ENCODE data around the gene BOLA3.

DNA sequence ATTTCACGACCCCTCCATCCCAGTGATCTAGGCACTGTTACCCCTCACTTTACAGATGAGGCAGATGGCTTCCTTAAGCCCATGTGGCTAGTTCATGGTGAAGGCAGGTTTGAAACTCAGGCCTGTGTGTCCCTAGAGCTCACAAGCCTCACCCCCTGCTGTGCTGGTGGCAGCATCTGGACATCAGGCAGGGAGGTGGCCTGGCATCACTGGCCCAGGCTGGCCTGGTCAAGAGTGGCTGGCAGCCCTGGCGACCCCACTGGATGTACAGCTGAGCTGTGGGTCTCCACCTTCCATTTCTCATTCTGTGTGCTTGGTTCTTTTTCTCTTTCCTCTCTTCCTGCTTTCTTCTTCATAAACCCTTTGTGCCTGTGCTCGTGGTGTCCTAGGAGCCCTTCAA, 56.3 kb downstream of the BOLA3 start:
- TF ChIP-seq, protein P1, sequence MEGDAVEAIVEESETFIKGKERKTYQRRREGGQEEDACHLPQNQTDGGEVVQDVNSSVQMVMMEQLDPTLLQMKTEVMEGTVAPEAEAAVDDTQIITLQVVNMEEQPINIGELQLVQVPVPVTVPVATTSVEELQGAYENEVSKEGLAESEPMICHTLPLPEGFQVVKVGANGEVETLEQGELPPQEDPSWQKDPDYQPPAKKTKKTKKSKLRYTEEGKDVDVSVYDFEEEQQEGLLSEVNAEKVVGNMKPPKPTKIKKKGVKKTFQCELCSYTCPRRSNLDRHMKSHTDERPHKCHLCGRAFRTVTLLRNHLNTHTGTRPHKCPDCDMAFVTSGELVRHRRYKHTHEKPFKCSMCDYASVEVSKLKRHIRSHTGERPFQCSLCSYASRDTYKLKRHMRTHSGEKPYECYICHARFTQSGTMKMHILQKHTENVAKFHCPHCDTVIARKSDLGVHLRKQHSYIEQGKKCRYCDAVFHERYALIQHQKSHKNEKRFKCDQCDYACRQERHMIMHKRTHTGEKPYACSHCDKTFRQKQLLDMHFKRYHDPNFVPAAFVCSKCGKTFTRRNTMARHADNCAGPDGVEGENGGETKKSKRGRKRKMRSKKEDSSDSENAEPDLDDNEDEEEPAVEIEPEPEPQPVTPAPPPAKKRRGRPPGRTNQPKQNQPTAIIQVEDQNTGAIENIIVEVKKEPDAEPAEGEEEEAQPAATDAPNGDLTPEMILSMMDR (IDR thresholded peaks at IDR 0.05) = no peak
- no peak for TF ChIP-seq POLR2A (IDR thresholded peaks at IDR 0.05)
